IPS-11a (cell line): Measurements from ENCODE around the gene OR10K1.
"Not testable (repeated sequence)": the region's sequence is repeated elsewhere in the genome, so short reads cannot be mapped to it uniquely, and the experiment has no call there.

Experiments
- H3K4me3 ChIP-seq: one replicate; pipeline ENCODE4 v1.5.1; 2013; ENCODE audit warnings: low read depth, low read length, control low read depth

Gene OR10K1

GRCh38 chr1:158461534-158461933, at the start of gene OR10K1:
TSS of gene OR10K1 (plus strand) at chr1:158461834. CDS start at chr1:158465562, 3,728 bp downstream.
- no peak within 1 kb of the TSS for H3K4me3 ChIP-seq

GRCh38 chr1:158414651-158415345, 46.8 kb upstream of the OR10K1 start:
- no peak overlapping the region for H3K4me3 ChIP-seq

- H3K4me3 ChIP-seq, result no peak overlapping the region
Observed at GRCh38 chr1:158417586-158417985, 44.0 kb upstream of the OR10K1 start.

- no peak overlapping the region for H3K4me3 ChIP-seq
Observed at GRCh38 chr1:158422212-158422611, 39.4 kb upstream of the OR10K1 start.

- no peak overlapping the region for H3K4me3 ChIP-seq
Observed at GRCh38 chr1:158425027-158425426, 36.6 kb upstream of the OR10K1 start.

- H3K4me3 ChIP-seq, result no peak within 1 kb of the TSS
Observed at GRCh38 chr1:158426137-158426536, 35.5 kb upstream of the OR10K1 start, which contains the start of gene OR10K2. TSS of gene OR10K2 (minus strand) at chr1:158426237. CDS start at chr1:158420866, 5,371 bp downstream.

GRCh38 chr1:158430163-158430562, 31.5 kb upstream of the OR10K1 start:
- H3K4me3 ChIP-seq, result not testable (repeated sequence)

- H3K4me3 ChIP-seq, result no peak overlapping the region
Observed at GRCh38 chr1:158434741-158435140, 26.9 kb upstream of the OR10K1 start.

GRCh38 chr1:158445376-158445775, 16.3 kb upstream of the OR10K1 start:
- no peak overlapping the region for H3K4me3 ChIP-seq

- H3K4me3 ChIP-seq, result no peak overlapping the region
Observed at GRCh38 chr1:158454537-158454936, 7.1 kb upstream of the OR10K1 start.

- H3K4me3 ChIP-seq, result no peak overlapping the region
Observed at GRCh38 chr1:158457246-158457645, 4.4 kb upstream of the OR10K1 start.

GRCh38 chr1:158458263-158458662, 3.4 kb upstream of the OR10K1 start:
- H3K4me3 ChIP-seq, result no peak overlapping the region

- H3K4me3 ChIP-seq, result no peak within 1 kb of the TSS
Observed at GRCh38 chr1:158471920-158472319, 10.3 kb downstream of the OR10K1 start, which contains the start of gene OR10R2. TSS of gene OR10R2 (plus strand) at chr1:158472220. CDS start at chr1:158472326, 106 bp downstream.

- H3K4me3 ChIP-seq, result no peak overlapping the region
Observed at GRCh38 chr1:158485455-158485854, 23.8 kb downstream of the OR10K1 start.

- no peak overlapping the region for H3K4me3 ChIP-seq
Observed at GRCh38 chr1:158491316-158491715, 29.7 kb downstream of the OR10K1 start.

GRCh38 chr1:158493054-158493453, 31.4 kb downstream of the OR10K1 start:
- no peak overlapping the region for H3K4me3 ChIP-seq

GRCh38 chr1:158494796-158495195, 33.2 kb downstream of the OR10K1 start:
- no peak overlapping the region for H3K4me3 ChIP-seq

- H3K4me3 ChIP-seq, result no peak overlapping the region
Observed at GRCh38 chr1:158496374-158496773, 34.7 kb downstream of the OR10K1 start.

GRCh38 chr1:158506369-158506987, 44.8 kb downstream of the OR10K1 start:
- no peak overlapping the region for H3K4me3 ChIP-seq

- no peak overlapping the region for H3K4me3 ChIP-seq
Observed at GRCh38 chr1:158507511-158507910, 45.9 kb downstream of the OR10K1 start.

GRCh38 chr1:158509471-158510156, 48.0 kb downstream of the OR10K1 start:
- H3K4me3 ChIP-seq, result no peak overlapping the region

GRCh38 chr1:158516966-158517365, 55.3 kb downstream of the OR10K1 start:
- no peak overlapping the region for H3K4me3 ChIP-seq
